C4-2B (cell line): ENCODE results near the gene LRMDA.

ENCODE experiments used
- CTCF ChIP-seq: fragments of 450-650 bp; conservative IDR thresholded peaks from 2 replicates; pipeline ENCODE4 v1.5.1; 2017; ENCODE audit warnings: mild to moderate bottlenecking
- ZFX ChIP-seq: fragments of 450-650 bp; IDR thresholded peaks from 2 replicates; pipeline ENCODE4 v1.6.1; 2017

GRCh38 chr10:75461672-75462649, 30.5 kb downstream of the LRMDA start:
- no peak for TF ChIP-seq CTCF
- no peak for TF ChIP-seq ZFX
